SKM-1 (cell line): ENCODE measurements around the gene TMEM169.
"Not testable (repeated sequence)": the region's sequence is repeated elsewhere in the genome, so short reads cannot be mapped to it uniquely, and the experiment has no call there.

Source experiments
- DNase-seq: peaks from one replicate; lab custom pipeline; 2025; ENCODE audit not compliant: unreplicated experiment; lab: John Stamatoyannopoulos, UW

TMEM169 gene

GRCh38 chr2:216071111-216071851, 10.4 kb upstream of the TMEM169 start:
- DNase-seq: no peak

- DNase-seq: no peak
Observed at GRCh38 chr2:216072473-216072872, 9.2 kb upstream of the TMEM169 start.

GRCh38 chr2:216073773-216074172, 7.9 kb upstream of the TMEM169 start:
- DNase-seq: no peak

GRCh38 chr2:216074380-216074779, 7.3 kb upstream of the TMEM169 start:
- no peak for DNase-seq

GRCh38 chr2:216074794-216075193, 6.9 kb upstream of the TMEM169 start:
- no peak for DNase-seq

GRCh38 chr2:216075510-216076485, 5.9 kb upstream of the TMEM169 start:
- DNase-seq: no peak

- no peak for DNase-seq
Observed at GRCh38 chr2:216078776-216079175, 2.9 kb upstream of the TMEM169 start.

- not testable (repeated sequence) for DNase-seq
Observed at GRCh38 chr2:216080048-216080447, 1.7 kb upstream of the TMEM169 start.

- no peak for DNase-seq
Observed at GRCh38 chr2:216081012-216081411, 707 bp upstream of the TMEM169 start.

- no peak for DNase-seq
Observed at GRCh38 chr2:216082117-216082711, 495 bp downstream of the TMEM169 start.

GRCh38 chr2:216082805-216083204, 1.1 kb downstream of the TMEM169 start:
- DNase-seq: no peak

- DNase-seq: no peak
Observed at GRCh38 chr2:216083464-216084281, 2.0 kb downstream of the TMEM169 start.

GRCh38 chr2:216084547-216084946, 2.8 kb downstream of the TMEM169 start:
- no peak for DNase-seq

- DNase-seq: no peak
Observed at GRCh38 chr2:216086207-216086893, 4.6 kb downstream of the TMEM169 start.

- DNase-seq: no peak
Observed at GRCh38 chr2:216090369-216090786, 8.7 kb downstream of the TMEM169 start.

- no peak for DNase-seq
Observed at GRCh38 chr2:216092646-216093045, 10.9 kb downstream of the TMEM169 start.

- no peak for DNase-seq
Observed at GRCh38 chr2:216094701-216095100, 13.0 kb downstream of the TMEM169 start.

GRCh38 chr2:216098421-216099334, 17.0 kb downstream of the TMEM169 start:
- DNase-seq: no peak

GRCh38 chr2:216101109-216101508, 19.4 kb downstream of the TMEM169 start:
- DNase-seq: no peak
